ENCODE results near the gene GMCL2.

GRCh38 chr5:178136990-178137389, 50.2 kb downstream of the GMCL2 start:
- TF ChIP-seq CTCF (IDR thresholded peaks at IDR 0.05) = no peak
- no peak for TF ChIP-seq POLR2A (IDR thresholded peaks at IDR 0.05)
